ENCODE measurements around the gene CLEC17A. TPM values are rescaled to one million over a fixed set of nuclear protein-coding genes. Genes with fewer than 3 reads are reported as not detected.
"Not testable (repeated sequence)": the region's sequence is repeated elsewhere in the genome, so short reads cannot be mapped to it uniquely, and the experiment has no call there.

The CLEC17A gene
- polyA plus RNA-seq, 4 donors: 0.24 to 0.55 TPM; not detected in 2

GRCh38 chr19:14561847-14562351, 21.0 kb upstream of the CLEC17A start:
- Histone ChIP-seq H3K9me3 (ENCODE audit: control insufficient read depth in 2 of 2, insufficient read depth in 1 of 2, low read depth in 1 of 2, low read length in 1 of 2) (no peaks in the 10 kb centered on the region), H3K27me3 (ENCODE audit: control insufficient read depth in 3 of 3, insufficient read depth in 3 of 3, low read length in 3 of 3) (no peaks in the 10 kb centered on the region), H3K4me3 (ENCODE audit: low read depth in 1 of 3, low read length in 3 of 3) (no peak overlapping the region), H3K36me3 (ENCODE audit: control insufficient read depth in 3 of 3, insufficient read depth in 2 of 3, low read depth in 1 of 3, low read length in 3 of 3) (peaks cover 0 to 69% (median 10%) of the 10 kb centered on the region in 3 donors), H3K27ac (ENCODE audit: low read depth in 1 of 3, low read length in 2 of 3) (no peak overlapping the region), H3K4me1 (ENCODE audit: control insufficient read depth in 3 of 3, insufficient read depth in 2 of 3, low read depth in 1 of 3, low read length in 2 of 3) (peaks cover 0 to 4% (median 0%) of the 10 kb centered on the region in 3 donors)
- FAIRE-seq (no peak), DNase-seq (no peak)
- WGBS, 3 donors: 76 to 79% (median 77%) methylated on average over 20 to 22 of the region's 22 CpGs

DNA sequence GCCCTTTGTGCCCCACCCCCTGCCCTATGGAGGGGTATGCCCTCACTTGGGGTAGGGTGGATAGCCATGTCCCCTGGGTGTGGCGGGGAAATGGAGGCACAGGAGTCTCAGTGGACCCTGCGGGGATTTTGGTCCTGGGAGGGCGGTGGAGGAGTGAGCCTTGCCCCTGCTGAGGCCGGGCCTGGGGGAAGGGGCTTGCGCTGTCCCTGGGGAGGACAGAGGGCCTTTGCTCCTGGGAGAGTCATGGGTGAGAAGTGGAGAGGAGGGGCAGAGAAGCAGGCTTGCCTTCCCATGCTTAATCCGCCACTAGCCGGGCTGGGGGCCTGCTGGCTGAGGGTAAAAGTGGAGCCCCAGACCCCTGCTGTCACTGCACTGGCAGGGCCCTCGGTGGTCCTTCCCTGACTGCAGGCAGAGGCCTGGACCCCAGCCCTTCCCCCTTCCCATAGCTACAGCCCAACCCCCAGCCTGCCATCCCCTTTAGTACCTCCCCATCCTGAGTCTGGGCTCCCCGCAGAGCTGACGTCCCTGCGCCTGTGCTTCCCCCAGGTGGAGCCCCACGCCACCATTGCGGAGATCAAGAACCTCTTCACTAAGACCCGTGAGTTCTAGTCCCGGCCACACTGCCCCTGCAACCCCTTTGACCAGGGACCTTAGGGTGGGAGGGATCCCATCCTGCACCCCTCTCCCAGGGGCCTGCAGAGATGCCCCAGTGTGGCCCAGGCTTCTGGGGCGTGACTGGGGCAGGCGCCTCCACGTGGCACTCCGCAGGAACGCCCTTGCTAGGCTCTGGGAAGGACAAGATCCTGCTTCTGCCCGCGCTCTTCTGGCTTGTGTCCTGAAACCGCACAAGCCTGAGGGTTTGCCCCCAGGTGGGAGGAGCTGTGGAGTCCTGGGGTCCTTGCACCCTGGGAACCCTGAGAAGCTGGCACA, 20.0 kb upstream of the CLEC17A start:
- WGBS, 3 donors: 86 to 92% (median 90%) methylated on average over 19 to 23 of the region's 23 CpGs
- H3K27ac ChIP-seq (ENCODE audit: low read depth in 1 of 3, low read length in 2 of 3): no peak overlapping the region
- peaks cover 0 to 78% (median 10%) of the 10 kb centered on the region in 3 donors for H3K36me3 ChIP-seq (ENCODE audit: control insufficient read depth in 3 of 3, insufficient read depth in 2 of 3, low read depth in 1 of 3, low read length in 3 of 3)

GRCh38 chr19:14563590-14563926, 19.3 kb upstream of the CLEC17A start:
- H3K27me3 ChIP-seq (ENCODE audit: control insufficient read depth in 3 of 3, insufficient read depth in 3 of 3, low read length in 3 of 3): no peaks in the 10 kb centered on the region
- peaks cover 0 to 4% (median 0%) of the 10 kb centered on the region in 3 donors for H3K4me1 ChIP-seq (ENCODE audit: control insufficient read depth in 3 of 3, insufficient read depth in 2 of 3, low read depth in 1 of 3, low read length in 2 of 3)
- DNase-seq: no peak
- FAIRE-seq: no peak
- WGBS, 3 donors: 92 to 97% (median 93%) methylated on average over 13 to 16 of the region's 16 CpGs
- H3K4me3 ChIP-seq (ENCODE audit: low read depth in 1 of 3, low read length in 3 of 3): no peak overlapping the region
- no peaks in the 10 kb centered on the region for H3K9me3 ChIP-seq (ENCODE audit: control insufficient read depth in 2 of 2, insufficient read depth in 1 of 2, low read depth in 1 of 2, low read length in 1 of 2)
- H3K36me3 ChIP-seq (ENCODE audit: control insufficient read depth in 3 of 3, insufficient read depth in 2 of 3, low read depth in 1 of 3, low read length in 3 of 3): peaks cover 0 to 76% (median 10%) of the 10 kb centered on the region in 3 donors
- peak overlapping the region in 1 of 3 donors; percentile 56 for H3K27ac ChIP-seq (ENCODE audit: low read depth in 1 of 3, low read length in 2 of 3)

More for the DNA sequence above, 20.0 kb upstream of the CLEC17A start:
- FAIRE-seq: no peak
- H3K27me3 ChIP-seq (ENCODE audit: control insufficient read depth in 3 of 3, insufficient read depth in 3 of 3, low read length in 3 of 3): no peaks in the 10 kb centered on the region
- H3K4me3 ChIP-seq (ENCODE audit: low read depth in 1 of 3, low read length in 3 of 3): no peak overlapping the region
- no peak for DNase-seq
- no peaks in the 10 kb centered on the region for H3K9me3 ChIP-seq (ENCODE audit: control insufficient read depth in 2 of 2, insufficient read depth in 1 of 2, low read depth in 1 of 2, low read length in 1 of 2)
- peaks cover 0 to 4% (median 0%) of the 10 kb centered on the region in 3 donors for H3K4me1 ChIP-seq (ENCODE audit: control insufficient read depth in 3 of 3, insufficient read depth in 2 of 3, low read depth in 1 of 3, low read length in 2 of 3)

DNA sequence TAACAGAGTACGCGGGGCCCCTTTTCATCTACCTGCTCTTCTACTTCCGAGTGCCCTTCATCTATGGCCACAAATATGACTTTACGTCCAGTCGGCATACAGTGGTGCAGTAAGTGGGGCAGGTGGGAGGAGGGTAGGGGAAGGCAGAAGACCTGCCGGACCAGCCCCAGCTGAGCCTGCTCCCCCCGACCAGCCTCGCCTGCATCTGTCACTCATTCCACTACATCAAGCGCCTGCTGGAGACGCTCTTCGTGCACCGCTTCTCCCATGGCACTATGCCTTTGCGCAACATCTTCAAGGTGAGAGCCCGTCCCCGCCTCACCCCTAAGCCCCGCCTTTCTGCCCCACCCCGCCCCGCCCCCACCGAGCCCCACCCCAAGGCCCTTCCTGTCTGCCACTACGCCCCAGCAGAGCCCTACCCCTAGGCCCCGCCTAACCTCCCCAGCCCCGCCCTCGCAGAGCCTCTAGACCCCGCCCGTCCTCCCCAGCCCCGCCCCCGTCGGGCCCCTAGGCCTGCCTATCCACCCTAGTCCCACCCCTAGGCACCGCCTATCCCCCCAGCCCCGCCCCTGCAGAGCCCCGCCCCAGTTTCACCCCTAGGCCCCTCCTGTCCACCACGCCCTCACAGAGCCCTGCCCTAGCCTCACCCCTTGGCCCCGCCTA, 18.8 kb upstream of the CLEC17A start:
- 70 to 94% (median 79%) methylated on average over 20 to 33 of the region's 33 CpGs for WGBS, 3 donors
- H3K4me3 ChIP-seq (ENCODE audit: low read depth in 1 of 3, low read length in 3 of 3): no peak overlapping the region
- no peaks in the 10 kb centered on the region for H3K9me3 ChIP-seq (ENCODE audit: control insufficient read depth in 2 of 2, insufficient read depth in 1 of 2, low read depth in 1 of 2, low read length in 1 of 2)
- FAIRE-seq (no peak), DNase-seq (peak in 1 of 2 donors; percentile 50)
- H3K36me3 ChIP-seq (ENCODE audit: control insufficient read depth in 3 of 3, insufficient read depth in 2 of 3, low read depth in 1 of 3, low read length in 3 of 3): peaks cover 0 to 77% (median 10%) of the 10 kb centered on the region in 3 donors
- H3K27me3 ChIP-seq (ENCODE audit: control insufficient read depth in 3 of 3, insufficient read depth in 3 of 3, low read length in 3 of 3): no peaks in the 10 kb centered on the region
- peaks cover 0 to 4% (median 0%) of the 10 kb centered on the region in 3 donors for H3K4me1 ChIP-seq (ENCODE audit: control insufficient read depth in 3 of 3, insufficient read depth in 2 of 3, low read depth in 1 of 3, low read length in 2 of 3)
- peak overlapping the region in 1 of 3 donors; percentile 56 for H3K27ac ChIP-seq (ENCODE audit: low read depth in 1 of 3, low read length in 2 of 3)

DNA sequence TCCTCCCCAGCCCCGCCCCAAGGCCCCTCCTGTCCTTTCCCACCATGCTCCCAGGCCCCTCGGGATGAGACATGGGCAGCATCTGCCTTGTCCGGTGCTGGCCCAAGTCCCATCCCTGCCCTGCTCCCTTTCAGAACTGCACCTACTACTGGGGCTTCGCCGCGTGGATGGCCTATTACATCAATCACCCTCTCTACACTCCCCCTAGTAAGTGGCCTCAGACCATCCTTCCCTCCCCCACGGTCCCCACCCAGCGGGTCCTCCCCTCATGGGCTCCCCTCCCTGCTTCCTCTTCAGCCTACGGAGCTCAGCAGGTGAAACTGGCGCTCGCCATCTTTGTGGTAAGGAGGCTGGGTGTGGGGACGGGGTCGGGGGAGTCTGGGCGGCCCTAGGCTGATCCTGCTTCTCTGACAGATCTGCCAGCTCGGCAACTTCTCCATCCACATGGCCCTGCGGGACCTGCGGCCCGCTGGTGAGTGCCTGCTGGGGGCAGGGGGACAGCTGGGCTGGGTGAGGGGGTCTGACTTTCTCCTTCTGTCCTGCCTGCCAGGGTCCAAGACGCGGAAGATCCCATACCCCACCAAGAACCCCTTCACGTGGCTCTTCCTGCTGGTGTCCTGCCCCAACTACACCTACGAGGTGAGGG, 18.1 kb upstream of the CLEC17A start:
- not testable (repeated sequence) for H3K4me1 ChIP-seq (ENCODE audit: control insufficient read depth in 3 of 3, insufficient read depth in 2 of 3, low read depth in 1 of 3, low read length in 2 of 3); H3K27me3 ChIP-seq (ENCODE audit: control insufficient read depth in 3 of 3, insufficient read depth in 3 of 3, low read length in 3 of 3); DNase-seq; H3K27ac ChIP-seq (ENCODE audit: low read depth in 1 of 3, low read length in 2 of 3); H3K9me3 ChIP-seq (ENCODE audit: control insufficient read depth in 2 of 2, insufficient read depth in 1 of 2, low read depth in 1 of 2, low read length in 1 of 2); H3K4me3 ChIP-seq (ENCODE audit: low read depth in 1 of 3, low read length in 3 of 3); FAIRE-seq
- 79 to 82% (median 80%) methylated on average over 20 to 22 of the region's 22 CpGs for WGBS, 3 donors
- peaks cover 0 to 80% (median 10%) of the 10 kb centered on the region in 3 donors for H3K36me3 ChIP-seq (ENCODE audit: control insufficient read depth in 3 of 3, insufficient read depth in 2 of 3, low read depth in 1 of 3, low read length in 3 of 3)

- Histone ChIP-seq H3K27me3 (ENCODE audit: control insufficient read depth in 3 of 3, insufficient read depth in 3 of 3, low read length in 3 of 3) (no peaks in the 10 kb centered on the region), H3K9me3 (ENCODE audit: control insufficient read depth in 2 of 2, insufficient read depth in 1 of 2, low read depth in 1 of 2, low read length in 1 of 2) (no peaks in the 10 kb centered on the region), H3K4me1 (ENCODE audit: control insufficient read depth in 3 of 3, insufficient read depth in 2 of 3, low read depth in 1 of 3, low read length in 2 of 3) (peaks cover 0 to 3% (median 3%) of the 10 kb centered on the region in 3 donors), H3K36me3 (ENCODE audit: control insufficient read depth in 3 of 3, insufficient read depth in 2 of 3, low read depth in 1 of 3, low read length in 3 of 3) (peaks cover 0 to 76% (median 10%) of the 10 kb centered on the region in 3 donors), H3K4me3 (ENCODE audit: low read depth in 1 of 3, low read length in 3 of 3) (no peak overlapping the region), H3K27ac (ENCODE audit: low read depth in 1 of 3, low read length in 2 of 3) (no peak overlapping the region)
- 91 to 93% (median 91%) methylated on average over 14 to 22 of the region's 22 CpGs for WGBS, 3 donors
- no peak for FAIRE-seq
- no peak for DNase-seq
These were observed 17.6 kb upstream of the CLEC17A start for GRCh38 chr19:14565298-14565679.

- Histone ChIP-seq H3K27me3 (ENCODE audit: control insufficient read depth in 3 of 3, insufficient read depth in 3 of 3, low read length in 3 of 3) (no peaks in the 10 kb centered on the region), H3K36me3 (ENCODE audit: control insufficient read depth in 3 of 3, insufficient read depth in 2 of 3, low read depth in 1 of 3, low read length in 3 of 3) (peaks cover 0 to 71% (median 10%) of the 10 kb centered on the region in 3 donors), H3K4me3 (ENCODE audit: low read depth in 1 of 3, low read length in 3 of 3) (no peak overlapping the region), H3K4me1 (ENCODE audit: control insufficient read depth in 3 of 3, insufficient read depth in 2 of 3, low read depth in 1 of 3, low read length in 2 of 3) (peaks cover 0 to 3% (median 0%) of the 10 kb centered on the region in 3 donors), H3K9me3 (ENCODE audit: control insufficient read depth in 2 of 2, insufficient read depth in 1 of 2, low read depth in 1 of 2, low read length in 1 of 2) (no peaks in the 10 kb centered on the region), H3K27ac (ENCODE audit: low read depth in 1 of 3, low read length in 2 of 3) (no peak overlapping the region)
- 85 to 92% (median 85%) methylated on average over 21 to 27 of the region's 31 CpGs for WGBS, 3 donors
- FAIRE-seq (no peak), DNase-seq (no peak)
These were observed 16.8 kb upstream of the CLEC17A start for GRCh38 chr19:14565765-14566711.

Data from small intestine (tissue), 7 donors.